ENCODE measurements around the gene EMC1.
A peak's percentile ranks its signal among the peaks of the same experiment; 100 is the strongest.

The EMC1 gene

DNA sequence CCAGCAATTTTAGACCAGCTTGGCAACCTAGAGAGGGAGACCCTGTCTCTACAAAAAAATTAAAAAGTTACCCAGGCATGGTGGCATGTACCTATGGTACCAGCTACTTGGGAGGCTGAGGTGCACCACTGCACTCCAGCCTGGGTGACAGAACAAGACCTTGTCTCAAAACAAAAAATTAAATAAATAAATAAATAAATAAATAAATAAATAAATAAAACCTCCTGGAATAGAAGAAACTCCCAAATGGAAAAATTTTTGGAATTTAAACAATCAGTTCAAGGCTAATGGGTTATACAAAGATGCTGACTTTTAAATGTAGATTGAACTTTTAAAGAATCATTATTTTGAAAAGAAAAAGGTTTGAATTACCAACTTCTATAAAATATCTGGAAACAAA, 63.5 kb downstream of the EMC1 start:
- DNase-seq = no peak

GRCh38 chr1:19186001-19186400, 65.3 kb downstream of the EMC1 start:
- no peak for DNase-seq

GRCh38 chr1:19182223-19182622, 69.1 kb downstream of the EMC1 start:
- DNase-seq = no peak

- peak; percentile 1 for DNase-seq
Observed at GRCh38 chr1:19180265-19180657, 71.1 kb downstream of the EMC1 start.

DNA sequence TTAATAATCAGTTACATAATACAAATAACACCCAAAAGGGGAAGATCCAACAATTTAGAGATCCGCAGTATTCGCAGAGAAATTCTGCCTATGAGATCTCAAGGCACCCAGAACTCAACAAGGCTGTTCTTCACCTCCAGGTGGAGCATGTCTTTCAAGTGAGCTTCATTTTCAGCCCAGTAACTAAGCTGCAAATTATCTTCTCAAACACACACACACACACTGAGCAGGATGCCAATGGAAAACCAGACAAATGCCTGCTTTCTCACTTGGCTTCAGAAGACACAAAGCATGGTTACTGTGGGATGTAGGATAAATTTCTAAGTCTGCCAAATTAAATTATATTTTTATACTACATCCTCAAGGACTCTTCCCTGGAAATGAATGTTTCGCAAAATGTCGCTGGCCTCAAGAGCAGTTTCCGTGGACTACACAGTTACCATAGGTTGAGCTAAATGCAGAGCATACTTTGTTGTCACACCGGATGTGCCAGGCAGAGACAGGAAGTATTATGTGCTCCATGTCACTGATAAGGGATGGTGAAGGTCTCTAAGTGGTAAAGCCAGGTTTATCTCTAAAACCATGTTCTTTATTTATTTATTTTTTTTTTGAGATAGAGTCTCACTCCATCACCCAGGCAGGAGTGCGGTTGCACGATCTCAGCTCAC, 71.6 kb downstream of the EMC1 start:
- DNase-seq = peak; percentile 45

DNA sequence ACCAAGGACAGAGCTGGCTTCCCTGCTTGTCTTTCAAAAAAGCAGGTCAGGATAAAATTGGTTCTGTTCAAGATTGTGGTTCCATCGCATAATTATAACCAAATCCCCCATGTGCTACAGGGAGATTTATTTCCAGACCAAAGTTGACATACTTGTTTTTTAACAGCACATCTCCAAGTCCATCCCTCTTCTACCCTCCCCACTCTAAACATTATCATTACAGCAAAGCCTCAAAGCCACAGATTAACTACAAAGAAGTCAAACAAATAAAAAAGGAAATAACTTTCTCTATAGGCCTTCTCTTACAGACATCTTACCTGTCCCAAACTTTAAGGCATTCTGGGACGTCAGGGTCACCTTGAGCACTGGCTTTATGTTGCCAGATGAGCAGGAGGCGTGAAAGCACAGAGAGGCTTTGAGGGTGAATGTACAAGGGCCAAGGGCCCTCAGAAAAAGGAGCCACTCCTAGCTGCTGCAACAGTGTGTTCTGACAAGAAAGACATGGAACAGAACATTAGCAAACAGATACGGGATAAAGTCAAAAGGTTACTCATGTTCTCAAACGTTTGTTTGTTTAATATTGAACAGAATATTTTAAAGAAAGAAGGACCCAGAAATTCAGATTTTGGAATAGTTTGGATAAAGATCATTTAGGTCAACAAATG, 72.5 kb downstream of the EMC1 start:
- no peak for DNase-seq

DNA sequence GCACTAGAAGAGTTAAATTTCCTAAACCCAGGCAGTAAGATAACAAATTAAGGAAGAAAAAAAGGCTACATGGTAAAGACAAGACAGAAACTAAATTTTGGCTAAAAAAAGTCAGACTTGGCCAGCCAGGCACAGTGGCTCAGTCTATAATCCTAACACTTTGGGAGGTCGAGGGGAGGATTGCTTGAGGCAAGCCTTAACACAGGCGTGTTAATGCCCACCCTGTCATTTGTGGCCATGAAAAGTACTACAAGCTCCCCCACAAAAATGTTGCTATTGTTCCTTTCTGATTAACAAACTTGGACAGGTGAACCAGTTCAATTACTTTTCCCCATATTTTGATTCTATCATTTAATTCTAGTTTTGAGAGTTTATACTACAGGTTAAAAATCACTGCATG, 73.5 kb downstream of the EMC1 start:
- DNase-seq = no peak

DNA sequence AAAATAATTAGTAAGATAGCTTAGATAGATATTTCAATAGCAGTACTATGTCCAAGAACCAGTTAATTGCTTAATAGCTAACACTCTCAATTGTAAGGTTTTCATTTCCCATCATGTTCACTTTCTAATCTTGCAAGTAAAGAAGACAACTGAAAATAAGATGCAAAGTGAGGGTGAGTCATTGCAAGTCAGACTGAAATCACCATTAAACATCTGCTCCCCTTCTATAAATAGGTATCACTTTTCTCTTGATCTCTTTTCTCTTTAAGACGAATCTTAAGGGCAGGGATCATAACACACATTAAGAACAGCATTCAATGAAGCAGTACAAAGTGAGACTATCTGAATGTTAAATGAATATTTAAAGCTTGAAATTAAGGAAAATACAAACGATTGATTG, 81.7 kb downstream of the EMC1 start:
- DNase-seq = no peak

DNA sequence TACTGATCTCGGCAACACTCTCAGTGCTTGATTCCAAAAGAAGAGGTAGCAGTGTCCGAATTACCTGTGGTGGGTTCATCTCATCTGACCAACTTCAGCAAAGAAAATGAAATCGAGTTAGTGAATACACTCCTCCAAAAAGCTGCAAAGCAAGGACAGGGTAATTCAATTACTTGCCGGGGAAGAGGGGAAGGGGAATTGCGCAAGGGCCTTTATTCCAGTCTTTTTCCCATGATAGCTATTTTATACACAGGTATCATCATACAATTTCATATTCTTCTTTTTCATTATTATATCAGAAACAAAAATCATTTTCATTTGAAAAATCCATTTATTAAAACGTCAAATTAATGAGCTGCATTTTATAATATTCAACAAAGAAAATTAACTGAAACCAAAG, 84.2 kb downstream of the EMC1 start:
- no peak for DNase-seq

GRCh38 chr1:19166066-19166465, 85.3 kb downstream of the EMC1 start:
- DNase-seq = no peak

Data from CD4-positive, alpha-beta T cell treated with Interleukin-21 for 1 hour (primary cell).